Measurements from ENCODE around the gene FOXE3. TPM values are rescaled to one million over a fixed set of nuclear protein-coding genes. Genes with fewer than 3 reads are reported as not detected.
A peak's percentile ranks its signal among the peaks of the same experiment; 100 is the strongest.

FOXE3 gene
- not detected for total RNA-seq

GRCh38 chr1:47415728-47416318, at the start of gene FOXE3:
FOXE3 (plus strand) TSS chr1:47416285; CDS start chr1:47416316, 31 bp downstream.
- no peak for DNase-seq (ENCODE audit: low read depth in 2 of 3, low spot score in 2 of 3)

- no peak for DNase-seq (ENCODE audit: low read depth in 2 of 3, low spot score in 2 of 3)
Observed at GRCh38 chr1:47367651-47368050, 48.4 kb upstream of the FOXE3 start.

GRCh38 chr1:47371016-47371517, 45.0 kb upstream of the FOXE3 start:
- no peak for DNase-seq (ENCODE audit: low read depth in 2 of 3, low spot score in 2 of 3)

- no peak for DNase-seq (ENCODE audit: low read depth in 2 of 3, low spot score in 2 of 3)
Observed at GRCh38 chr1:47374501-47374900, 41.6 kb upstream of the FOXE3 start.

- DNase-seq (ENCODE audit: low read depth in 2 of 3, low spot score in 2 of 3), result no peak
Observed at GRCh38 chr1:47378147-47378546, 37.9 kb upstream of the FOXE3 start.

- no peak for DNase-seq (ENCODE audit: low read depth in 2 of 3, low spot score in 2 of 3)
Observed at GRCh38 chr1:47380699-47381098, 35.4 kb upstream of the FOXE3 start.

GRCh38 chr1:47382399-47382983, 33.6 kb upstream of the FOXE3 start:
- DNase-seq (ENCODE audit: low read depth in 2 of 3, low spot score in 2 of 3), result no peak

GRCh38 chr1:47384083-47384482, 32.0 kb upstream of the FOXE3 start:
- DNase-seq (ENCODE audit: low read depth in 2 of 3, low spot score in 2 of 3), result no peak

GRCh38 chr1:47385020-47385419, 31.1 kb upstream of the FOXE3 start:
- DNase-seq (ENCODE audit: low read depth in 2 of 3, low spot score in 2 of 3), result no peak

- no peak for DNase-seq (ENCODE audit: low read depth in 2 of 3, low spot score in 2 of 3)
Observed at GRCh38 chr1:47386268-47386667, 29.8 kb upstream of the FOXE3 start.

- DNase-seq (ENCODE audit: low read depth in 2 of 3, low spot score in 2 of 3), result no peak
Observed at GRCh38 chr1:47388030-47388890, 27.8 kb upstream of the FOXE3 start.

- DNase-seq (ENCODE audit: low read depth in 2 of 3, low spot score in 2 of 3), result peak in 2 of 3 donors; percentile 45 to 64
Observed at GRCh38 chr1:47388891-47389238, 27.2 kb upstream of the FOXE3 start.

GRCh38 chr1:47389731-47390130, 26.4 kb upstream of the FOXE3 start:
- no peak for DNase-seq (ENCODE audit: low read depth in 2 of 3, low spot score in 2 of 3)

- DNase-seq (ENCODE audit: low read depth in 2 of 3, low spot score in 2 of 3), result no peak
Observed at GRCh38 chr1:47390843-47391242, 25.2 kb upstream of the FOXE3 start.

GRCh38 chr1:47393141-47393540, 22.9 kb upstream of the FOXE3 start:
- no peak for DNase-seq (ENCODE audit: low read depth in 2 of 3, low spot score in 2 of 3)

GRCh38 chr1:47395433-47395832, 20.7 kb upstream of the FOXE3 start:
- no peak for DNase-seq (ENCODE audit: low read depth in 2 of 3, low spot score in 2 of 3)

- DNase-seq (ENCODE audit: low read depth in 2 of 3, low spot score in 2 of 3), result no peak
Observed at GRCh38 chr1:47396671-47397196, 19.4 kb upstream of the FOXE3 start.

- DNase-seq (ENCODE audit: low read depth in 2 of 3, low spot score in 2 of 3), result no peak
Observed at GRCh38 chr1:47399138-47399845, 16.8 kb upstream of the FOXE3 start.

- DNase-seq (ENCODE audit: low read depth in 2 of 3, low spot score in 2 of 3), result no peak
Observed at GRCh38 chr1:47399846-47400155, 16.3 kb upstream of the FOXE3 start.

GRCh38 chr1:47401761-47402160, 14.3 kb upstream of the FOXE3 start:
- no peak for DNase-seq (ENCODE audit: low read depth in 2 of 3, low spot score in 2 of 3)

- no peak for DNase-seq (ENCODE audit: low read depth in 2 of 3, low spot score in 2 of 3)
Observed at GRCh38 chr1:47402591-47402990, 13.5 kb upstream of the FOXE3 start.
